Stomach (tissue), 9 donors: Measurements from ENCODE around the gene LDLRAD2. TPM values are rescaled to one million over a fixed set of nuclear protein-coding genes. Genes with fewer than 3 reads are reported as not detected.
"Not testable (repeated sequence)": the region's sequence is repeated elsewhere in the genome, so short reads cannot be mapped to it uniquely, and the experiment has no call there.

Source experiments
- DNase-seq, 2 donors: peaks; one replicate each; pipeline versions ENCODE4 v3.0.0 to v3.0.0-alpha.2; 2013 to 2019
- H3K27ac ChIP-seq, 5 donors: fragments of 200-600 bp in 4 of 5; sonication (generic) in 4 of 5; one replicate each; pipeline ENCODE4 v1.5.1; 2013 to 2019; ENCODE audit warnings: mild to moderate bottlenecking in 1 of 5, moderate library complexity in 1 of 5
- H3K27me3 ChIP-seq, 3 donors: fragments of 200-600 bp; sonication (generic); one replicate each; pipeline ENCODE4 v1.5.1; 2017 to 2019; ENCODE audit warnings: mixed run types in 1 of 3
- H3K36me3 ChIP-seq, 4 donors: fragments of 200-600 bp; sonication (generic); 1 replicate in 3 of 4; 2 replicates in 1 of 4; pipeline ENCODE4 v1.5.1; 2016 to 2019
- H3K4me1 ChIP-seq, 4 donors: fragments of 200-600 bp; sonication (generic); one replicate each; pipeline ENCODE4 v1.5.1; 2016 to 2019
- H3K4me3 ChIP-seq, 4 donors: fragments of 200-600 bp; sonication (generic) in 3 of 4; one replicate each; pipeline ENCODE4 v1.5.1; 2016 to 2019; ENCODE audit warnings: mild to moderate bottlenecking in 1 of 4
- H3K9me3 ChIP-seq, 4 donors: fragments of 200-600 bp; sonication (generic); one replicate each; pipeline ENCODE4 v1.5.1; 2016 to 2019
- EP300 ChIP-seq: sonication (generic); formaldehyde crosslinking; IDR thresholded peaks from one replicate; pipeline ENCODE4 v1.6.1; 2017; ENCODE audit warnings: antibody characterized with exemption
- POLR2A ChIP-seq, 4 donors: fragments of 450-650 bp; IDR thresholded peaks; one replicate each; pipeline ENCODE4 v1.6.1; 2016; ENCODE audit warnings: antibody characterized with exemption in 4 of 4, control low read depth in 2 of 4, mild to moderate bottlenecking in 1 of 4, moderate library complexity in 1 of 4
- POLR2AphosphoS5 ChIP-seq, 3 donors: sonication (generic); formaldehyde crosslinking; IDR thresholded peaks; one replicate each; pipeline ENCODE4 v1.6.1; 2016; ENCODE audit warnings: antibody characterized with exemption in 3 of 3
- WGBS, 5 donors: extraction: QIAGEN DNeasy Blood & Tissue Kit in 3 of 5; methylation state at CpG; one replicate each; pipeline versions ENCODE4 v1.1.5 to v1.1.7; 2013 to 2018; 5-methylcytosine and 5-hydroxymethylcytosine counted together
- intact Hi-C: fragments of 100-400 bp; cut with DNase I; formaldehyde crosslinking; loops from one replicate; pipeline ENCODE4 v1.15.1; 2023; ENCODE audit warnings: low total_unique reads
- polyA plus RNA-seq, 3 donors: library from polyadenylated mRNA; stranded (reverse); fragments of 200-250 nt; gene quantifications; one replicate each; pipeline ENCODE4 v1.2.3, GENCODE V29; 2013
- total RNA-seq, 5 donors: library from RNA; depleted of rRNA; stranded (reverse); fragments of >200 nt; gene quantifications; one replicate each; pipeline versions ENCODE4 v1.1.0 to v1.2.3, GENCODE V29; 2014 to 2016
- TF ChIP-seq, protein P1 (sequence below), 7 experiments: fragments of 450-650 bp in 4 of 7; fragments of 200-600 bp in 3 of 7; sonication (generic) in 3 of 7; IDR thresholded peaks; one replicate each; pipeline ENCODE4 v1.5.1; 2016 to 2019; ENCODE audit warnings: antibody characterized with exemption in 7 of 7, control low read depth in 2 of 7, mild to moderate bottlenecking in 1 of 7
- donor health status: healthy with polysubstance abuse.
- donor health status: Bipolar disorder and iron deficiency.
- donor health status: healthy.

LDLRAD2 gene
- total and polyA plus RNA-seq, 8 donors, result 0.72 to 2.6 (median 1.6) TPM; not detected in 3

DNA sequence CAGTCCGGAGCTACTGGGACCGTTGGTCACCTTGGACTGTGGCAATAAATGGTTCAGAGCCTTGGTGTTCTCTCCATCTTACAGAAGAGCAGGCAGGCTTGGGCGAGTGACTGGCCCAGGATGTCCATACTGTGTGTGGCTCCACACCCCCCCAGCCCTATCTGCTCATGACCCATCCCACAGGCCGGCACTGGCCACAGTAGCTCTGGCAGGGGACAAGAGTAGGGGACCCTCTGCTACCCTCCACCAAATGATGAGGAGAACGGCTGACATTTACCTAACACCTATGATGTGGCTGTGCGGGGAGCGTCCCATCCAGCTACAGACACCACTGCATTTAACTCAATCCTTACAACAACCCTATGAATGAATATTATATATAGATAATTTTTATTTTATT, 13.3 kb downstream of the LDLRAD2 start:
- Histone ChIP-seq H3K4me3 (no peak overlapping the region), H3K27me3 (no peaks in the 10 kb centered on the region), H3K4me1 (no peaks in the 10 kb centered on the region), H3K27ac (no peak overlapping the region), H3K9me3 (no peaks in the 10 kb centered on the region), H3K36me3 (peaks cover 95 to 100% (median 99%) of the 10 kb centered on the region in 4 donors)
- no peak for DNase-seq
- intact Hi-C loops, result no loop called here
- WGBS, 5 donors, result 80 to 93% (median 90%) methylated on average over 7 of the region's 7 CpGs
- TF ChIP-seq, protein P1, sequence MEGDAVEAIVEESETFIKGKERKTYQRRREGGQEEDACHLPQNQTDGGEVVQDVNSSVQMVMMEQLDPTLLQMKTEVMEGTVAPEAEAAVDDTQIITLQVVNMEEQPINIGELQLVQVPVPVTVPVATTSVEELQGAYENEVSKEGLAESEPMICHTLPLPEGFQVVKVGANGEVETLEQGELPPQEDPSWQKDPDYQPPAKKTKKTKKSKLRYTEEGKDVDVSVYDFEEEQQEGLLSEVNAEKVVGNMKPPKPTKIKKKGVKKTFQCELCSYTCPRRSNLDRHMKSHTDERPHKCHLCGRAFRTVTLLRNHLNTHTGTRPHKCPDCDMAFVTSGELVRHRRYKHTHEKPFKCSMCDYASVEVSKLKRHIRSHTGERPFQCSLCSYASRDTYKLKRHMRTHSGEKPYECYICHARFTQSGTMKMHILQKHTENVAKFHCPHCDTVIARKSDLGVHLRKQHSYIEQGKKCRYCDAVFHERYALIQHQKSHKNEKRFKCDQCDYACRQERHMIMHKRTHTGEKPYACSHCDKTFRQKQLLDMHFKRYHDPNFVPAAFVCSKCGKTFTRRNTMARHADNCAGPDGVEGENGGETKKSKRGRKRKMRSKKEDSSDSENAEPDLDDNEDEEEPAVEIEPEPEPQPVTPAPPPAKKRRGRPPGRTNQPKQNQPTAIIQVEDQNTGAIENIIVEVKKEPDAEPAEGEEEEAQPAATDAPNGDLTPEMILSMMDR (IDR thresholded peaks at IDR 0.05), result no peak
- TF ChIP-seq POLR2A (IDR thresholded peaks at IDR 0.05) (no peak), POLR2AphosphoS5 (IDR thresholded peaks at IDR 0.05) (no peak), EP300 (no peak)

DNA sequence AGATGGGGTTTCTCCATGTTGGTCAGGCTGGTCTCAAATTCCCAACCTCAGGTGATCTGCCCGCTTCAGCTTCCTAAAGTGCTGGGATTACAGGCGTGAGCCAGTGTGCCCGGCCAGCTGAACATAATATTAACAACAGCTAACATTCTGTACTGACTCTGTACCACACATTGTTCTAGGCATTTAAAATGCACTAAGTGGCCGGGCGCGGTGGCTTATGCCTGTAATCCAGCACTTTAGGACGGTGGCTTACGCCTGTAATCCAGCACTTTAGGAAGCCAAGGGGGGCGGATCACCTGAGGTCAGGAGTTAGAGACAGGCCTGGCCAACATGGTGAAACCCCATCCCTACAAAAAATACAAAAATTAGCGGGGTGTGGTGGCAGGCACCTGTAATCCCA, 14.6 kb downstream of the LDLRAD2 start:
- H3K27ac ChIP-seq, DNase-seq, H3K4me1 ChIP-seq, H3K27me3 ChIP-seq, intact Hi-C loops, H3K9me3 ChIP-seq, H3K4me3 ChIP-seq: not testable (repeated sequence)
- 93 to 95% (median 94%) methylated on average over 10 of the region's 10 CpGs for WGBS, 5 donors
- H3K36me3 ChIP-seq, result peaks cover 93 to 100% (median 100%) of the 10 kb centered on the region in 4 donors

DNA sequence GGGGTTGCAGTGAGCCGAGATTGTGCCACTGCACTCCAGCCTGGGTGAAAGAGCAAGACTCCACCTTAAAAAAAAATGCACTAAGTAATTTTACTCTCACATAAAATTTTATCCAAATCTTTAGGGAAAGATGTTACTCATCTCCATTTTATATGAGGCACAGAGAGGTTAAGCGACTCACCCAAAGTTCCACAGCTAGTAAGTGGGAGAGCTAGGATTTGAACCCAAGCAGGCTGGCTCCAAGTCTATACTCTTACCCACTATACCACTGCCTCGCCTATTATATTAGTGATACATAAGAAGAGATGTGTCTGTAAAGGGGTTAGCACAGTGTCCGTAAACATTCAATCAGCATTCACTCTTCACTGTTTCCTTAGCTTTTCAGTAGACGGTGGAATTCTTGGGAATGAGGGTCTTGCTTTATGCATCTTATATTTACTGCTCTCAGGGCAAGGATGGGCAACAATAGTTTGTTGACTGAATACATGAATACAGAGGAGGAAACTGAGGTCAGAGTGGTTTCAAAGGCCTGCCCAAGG, 15.1 kb downstream of the LDLRAD2 start:
- Histone ChIP-seq H3K4me1 (no peaks in the 10 kb centered on the region), H3K27me3 (no peaks in the 10 kb centered on the region), H3K36me3 (peaks cover 94 to 100% (median 100%) of the 10 kb centered on the region in 4 donors), H3K4me3 (no peak overlapping the region), H3K27ac (no peak overlapping the region), H3K9me3 (no peaks in the 10 kb centered on the region)
- TF ChIP-seq, protein P1 (IDR thresholded peaks at IDR 0.05), result no peak
- TF ChIP-seq EP300 (no peak), POLR2AphosphoS5 (IDR thresholded peaks at IDR 0.05) (no peak)
- 92 to 94% (median 93%) methylated on average over 5 of the region's 5 CpGs for WGBS, 5 donors
- intact Hi-C loops, result no loop called here
- DNase-seq, result no peak

DNA sequence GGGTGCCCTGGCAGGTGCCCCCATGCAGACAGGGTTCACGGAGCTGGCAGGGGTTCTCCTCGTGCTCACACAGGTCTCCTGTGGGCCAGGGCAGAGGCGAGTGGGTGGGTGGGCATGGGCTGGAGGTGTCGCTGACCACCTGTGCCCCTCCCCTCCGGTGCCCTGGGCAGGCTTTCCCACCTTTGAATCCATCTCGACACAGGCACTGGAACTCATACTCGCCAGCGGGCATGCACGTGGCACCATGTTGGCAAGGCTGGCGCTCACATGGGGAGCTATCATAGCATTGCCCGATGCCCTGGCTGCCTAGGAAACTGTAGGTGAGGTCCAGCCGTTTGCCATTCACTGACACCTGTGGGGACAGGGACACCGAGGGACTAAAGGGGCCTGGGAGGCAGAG, 16.0 kb downstream of the LDLRAD2 start:
- H3K4me1 ChIP-seq, result no peaks in the 10 kb centered on the region
- no peak overlapping the region for H3K4me3 ChIP-seq
- H3K36me3 ChIP-seq, result peaks cover 94 to 100% (median 100%) of the 10 kb centered on the region in 4 donors
- 86 to 94% (median 88%) methylated on average over 3 to 13 of the region's 13 CpGs for WGBS, 5 donors
- intact Hi-C loops, result no loop called here
- H3K27ac ChIP-seq, result no peak overlapping the region
- H3K9me3 ChIP-seq, result no peaks in the 10 kb centered on the region
- DNase-seq, result no peak
- H3K27me3 ChIP-seq, result no peaks in the 10 kb centered on the region
- TF ChIP-seq, protein P1 (IDR thresholded peaks at IDR 0.05), result no peak
- TF ChIP-seq EP300 (no peak), POLR2A (IDR thresholded peaks at IDR 0.05) (no peak), POLR2AphosphoS5 (IDR thresholded peaks at IDR 0.05) (no peak)

DNA sequence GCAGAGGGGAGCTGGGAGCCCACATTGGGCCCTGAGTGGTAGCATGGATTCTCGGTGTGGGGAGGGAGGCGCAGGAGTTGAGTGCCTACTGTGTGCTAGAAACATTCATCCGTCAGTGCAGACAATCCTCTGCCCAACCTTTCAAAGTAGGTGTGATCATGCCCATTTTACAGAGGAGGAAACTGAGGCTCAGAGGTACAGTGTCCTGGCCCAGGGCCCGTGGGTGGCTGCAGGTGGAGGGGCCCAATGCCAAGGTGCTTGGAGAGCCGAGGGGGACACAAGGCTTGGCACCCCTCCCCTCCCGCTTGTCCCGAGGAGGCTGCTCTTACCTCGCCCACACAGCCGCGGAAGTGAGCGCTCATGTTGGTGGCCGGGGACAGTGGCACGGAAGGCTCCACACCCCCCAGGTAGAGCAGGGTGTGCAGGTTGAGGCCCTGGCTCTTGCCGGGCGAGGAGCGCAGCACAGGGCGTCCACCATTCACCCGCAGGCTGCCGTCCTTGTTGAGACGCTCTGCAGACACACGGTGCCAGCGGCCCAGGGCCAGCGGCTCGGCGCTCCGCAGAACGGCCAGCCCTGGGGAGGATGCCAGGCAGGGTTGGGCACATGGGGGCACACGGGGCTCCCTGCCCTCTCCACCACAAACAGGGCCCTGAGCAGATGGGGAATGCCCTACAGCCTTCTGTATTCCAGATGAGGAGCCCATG, 16.6 kb downstream of the LDLRAD2 start:
- peaks cover 94 to 100% (median 100%) of the 10 kb centered on the region in 4 donors for H3K36me3 ChIP-seq
- no peak for DNase-seq
- no peaks in the 10 kb centered on the region for H3K27me3 ChIP-seq

More for the DNA sequence above, 16.6 kb downstream of the LDLRAD2 start:
- no peaks in the 10 kb centered on the region for H3K9me3 ChIP-seq
- no peak for TF ChIP-seq POLR2AphosphoS5 (IDR thresholded peaks at IDR 0.05)
- TF ChIP-seq POLR2A (IDR thresholded peaks at IDR 0.05), result no peak
- no peak for TF ChIP-seq EP300
- TF ChIP-seq, protein P1 (IDR thresholded peaks at IDR 0.05), result no peak
- no peak overlapping the region for H3K4me3 ChIP-seq
- no peaks in the 10 kb centered on the region for H3K4me1 ChIP-seq
- intact Hi-C loops, result no loop called here
- 88 to 93% (median 89%) methylated on average over 4 to 28 of the region's 28 CpGs for WGBS, 5 donors
- H3K27ac ChIP-seq, result no peak overlapping the region
